H1 (cell line): ENCODE measurements around the gene STEAP4. TPM values are rescaled to one million over a fixed set of nuclear protein-coding genes. Genes with fewer than 3 reads are reported as not detected.

ENCODE experiments used
- BCL11A ChIP-seq, 2 experiments: IDR thresholded peaks; one replicate each; pipeline ENCODE4 v1.6.1; 2011; ENCODE audit warnings: low read depth in 2 of 2, low read length in 2 of 2, mild to moderate bottlenecking in 2 of 2
- CHD7 ChIP-seq: fragments of 300-600 bp; sonication (generic); IDR thresholded peaks from 2 replicates; pipeline ENCODE4 v1.7.1; 2012; ENCODE audit warnings: low read length, moderate library complexity, mild to moderate bottlenecking, inconsistent platforms; ENCODE audit not compliant: insufficient replicate concordance
- CREB1 ChIP-seq: IDR thresholded peaks from 2 replicates; pipeline ENCODE4 v1.6.1; 2012; ENCODE audit warnings: inconsistent platforms
- CTBP2 ChIP-seq: IDR thresholded peaks from 2 replicates; pipeline ENCODE4 v1.7.0; 2011; ENCODE audit warnings: borderline replicate concordance, mild to moderate bottlenecking, moderate library complexity, mixed read lengths, low read length; ENCODE audit not compliant: insufficient read depth, insufficient read length
- HDAC2 ChIP-seq, 2 experiments: fragments of 300-600 bp in 1 of 2; sonication (generic) in 1 of 2; IDR thresholded peaks; 2 replicates each; pipeline ENCODE4 v1.6.1; 2011 to 2012; ENCODE audit warnings: low read depth in 2 of 2, low read length in 2 of 2, mild to moderate bottlenecking in 2 of 2, moderate library complexity in 2 of 2, borderline replicate concordance in 1 of 2, inconsistent platforms in 1 of 2
- POLR2A ChIP-seq, 2 experiments: IDR thresholded peaks; 1 replicate in 1 of 2; 2 replicates in 1 of 2; pipeline ENCODE4 v1.6.1; 2011; ENCODE audit warnings: low read depth in 2 of 2, low read length in 2 of 2, mild to moderate bottlenecking in 2 of 2; ENCODE audit errors: control extremely low read depth in 1 of 2
- RAD21 ChIP-seq, 2 experiments: IDR thresholded peaks in 1 of 2; conservative IDR thresholded peaks in 1 of 2; 2 replicates each; pipeline ENCODE4 v1.6.1; 2011; ENCODE audit warnings: low read depth in 2 of 2, low read length in 2 of 2, improper control_type of control experiment in 1 of 2, inconsistent platforms in 1 of 2, mild to moderate bottlenecking in 1 of 2, moderate library complexity in 1 of 2
- ZNF274 ChIP-seq: IDR thresholded peaks from 2 replicates; pipeline ENCODE4 v1.7.0; 2012; ENCODE audit warnings: low read length, borderline replicate concordance; ENCODE audit errors: extremely low read depth
- polyA plus RNA-seq, 7 experiments: library from polyadenylated mRNA; depleted of rRNA in 3 of 7; stranded (reverse) in 5 of 7; unstranded in 2 of 7; fragments of >200 nt in 5 of 7; fragments of 200-250 nt in 2 of 7; gene quantifications; 1 replicate in 5 of 7; 2 replicates in 1 of 7; 4 replicates in 1 of 7; pipeline versions ENCODE4 v1.2.1 to v1.2.3, GENCODE V29; 2011 to 2013; ENCODE audit warnings: missing spikeins in 2 of 7, mixed read lengths in 2 of 7
- total RNA-seq: library from RNA; stranded (reverse); fragmentation: NEBNext Ultra II Directional; extraction: Animal tissue kit (Norgen Biotek cat#: 25700); gene quantifications from 2 replicates; pipeline ENCODE4 v1.2.1, GENCODE V29; 2021

STEAP4 gene
- total and polyA plus RNA-seq, 2 of the 8 experiments (the other 6 are each of a cell fraction or from before 2014, with no cell fraction given), result under 0.01 TPM; not detected in 1

GRCh38 chr7:88337572-88337971 lies 30.9 kb upstream of the STEAP4 start (continued):
- TF ChIP-seq CHD7 (no peak), BCL11A (IDR thresholded peaks at IDR 0.05; ENCODE audit: low read depth in 2 of 2, low read length in 2 of 2) (no peak), CREB1 (no peak), RAD21 (IDR thresholded peaks at IDR 0.05 in 1 of 2, conservative IDR thresholded peaks at IDR 0.05 in 1 of 2; ENCODE audit: low read depth in 2 of 2, low read length in 2 of 2) (no peak), CTBP2 (no peak), POLR2A (IDR thresholded peaks at IDR 0.05; ENCODE audit: control extremely low read depth in 1 of 2, low read depth in 2 of 2, low read length in 2 of 2) (no peak), ZNF274 (no peak), HDAC2 (IDR thresholded peaks at IDR 0.05; ENCODE audit: borderline replicate concordance in 1 of 2, low read depth in 2 of 2, low read length in 2 of 2) (no peak)
